Stimulated activated CD4-positive, alpha-beta T cell treated with anti-CD3 and anti-CD28 coated beads, Interleukin-4, amount 100 ng/mL, for 4 hours (primary cell): ENCODE results near the gene RNF10.
A peak's percentile ranks its signal among the peaks of the same experiment; 100 is the strongest.
"Not testable (repeated sequence)": the region's sequence is repeated elsewhere in the genome, so short reads cannot be mapped to it uniquely, and the experiment has no call there.

ENCODE experiments used
- DNase-seq, 2 experiments: peaks; one replicate each; pipeline ENCODE4 v3.0.0-alpha.2; 2020

The RNF10 gene

GRCh38 chr12:120529641-120530417 is 4.3 kb upstream of the RNF10 start:
- DNase-seq, result no peak

GRCh38 chr12:120530418-120530761 is 3.8 kb upstream of the RNF10 start:
- not testable (repeated sequence) for DNase-seq

DNA sequence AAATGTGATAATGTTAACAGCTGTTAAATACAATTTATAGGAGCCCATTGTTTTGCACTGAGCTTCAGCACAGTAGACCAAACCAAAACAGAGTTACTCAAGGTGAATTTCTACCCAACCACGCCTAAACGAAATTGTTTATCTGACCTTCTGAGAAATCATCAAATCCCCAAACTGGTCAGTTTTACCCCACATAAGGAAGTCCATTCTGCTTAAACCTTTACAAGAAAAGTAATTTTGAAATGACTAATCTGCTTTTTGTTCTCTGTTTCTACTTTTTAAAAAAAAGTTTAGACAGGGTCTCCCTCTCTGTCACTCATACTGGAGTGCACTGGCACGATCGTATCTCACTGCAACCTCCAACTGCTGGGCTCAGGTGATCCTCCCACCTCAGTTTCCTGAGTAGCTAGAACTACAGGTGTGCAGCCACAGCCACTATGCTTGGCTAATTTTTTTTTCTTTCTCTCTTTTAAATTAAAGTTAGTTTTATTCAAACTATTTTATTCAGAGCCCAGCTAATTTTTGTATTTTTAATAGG is 1.4 kb upstream of the RNF10 start:
- DNase-seq, result no peak

GRCh38 chr12:120534703-120535655 is 823 bp downstream of the RNF10 start:
- DNase-seq, result peak; percentile 36 to 42

DNA sequence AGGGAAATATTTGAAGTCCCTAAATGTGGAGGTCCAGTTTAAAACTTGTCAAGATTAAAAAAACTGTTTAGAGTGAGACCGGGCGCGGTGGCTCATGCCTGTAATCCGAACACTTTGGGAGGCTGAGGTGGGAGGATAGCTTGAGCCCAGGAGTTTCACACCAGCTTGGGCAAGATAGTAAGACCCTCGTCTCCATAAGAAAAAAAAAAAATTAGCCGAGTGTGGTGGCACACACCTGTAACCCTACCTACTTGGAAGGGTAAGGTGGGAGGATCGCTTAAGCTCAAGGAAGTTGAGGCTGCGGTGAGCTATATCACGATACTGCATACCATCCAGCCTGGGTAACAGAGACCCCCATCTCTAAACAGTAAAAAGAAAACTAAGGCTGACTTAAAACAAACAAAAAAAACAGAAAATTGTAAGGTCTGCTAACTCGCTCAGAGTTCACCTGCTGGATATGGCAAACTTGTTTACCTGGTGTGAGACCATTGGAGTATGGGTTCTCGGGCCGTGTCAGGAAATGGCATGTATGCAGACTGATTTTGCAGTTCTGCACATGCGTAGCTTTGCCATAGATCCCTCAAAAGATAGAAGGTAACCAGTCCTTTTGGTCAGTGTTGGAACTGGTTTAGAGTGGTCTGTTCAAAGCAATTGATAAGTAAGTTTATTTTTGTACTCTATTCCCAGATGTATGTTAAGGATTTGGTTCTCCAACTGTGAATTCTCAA is 2.1 kb downstream of the RNF10 start:
- peak in 1 of 2 experiments; percentile 9 for DNase-seq

DNA sequence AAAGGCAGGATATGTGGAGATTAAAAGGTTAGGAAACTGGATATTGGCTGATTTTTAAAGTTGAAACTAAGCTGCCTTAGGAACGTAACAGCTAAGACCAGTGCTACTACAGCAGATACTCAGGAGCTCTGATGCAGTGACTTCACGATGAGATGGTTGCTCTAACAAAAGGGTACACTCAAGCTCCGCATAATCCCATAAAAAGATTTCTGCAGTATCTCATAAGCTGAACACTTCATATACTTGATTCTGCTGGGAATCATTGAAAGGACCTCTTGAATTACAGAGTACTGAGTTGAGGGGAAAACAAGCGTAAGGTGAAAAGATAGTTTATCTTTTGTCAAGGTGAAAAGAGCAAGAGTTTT is 3.7 kb downstream of the RNF10 start:
- DNase-seq, result no peak

DNA sequence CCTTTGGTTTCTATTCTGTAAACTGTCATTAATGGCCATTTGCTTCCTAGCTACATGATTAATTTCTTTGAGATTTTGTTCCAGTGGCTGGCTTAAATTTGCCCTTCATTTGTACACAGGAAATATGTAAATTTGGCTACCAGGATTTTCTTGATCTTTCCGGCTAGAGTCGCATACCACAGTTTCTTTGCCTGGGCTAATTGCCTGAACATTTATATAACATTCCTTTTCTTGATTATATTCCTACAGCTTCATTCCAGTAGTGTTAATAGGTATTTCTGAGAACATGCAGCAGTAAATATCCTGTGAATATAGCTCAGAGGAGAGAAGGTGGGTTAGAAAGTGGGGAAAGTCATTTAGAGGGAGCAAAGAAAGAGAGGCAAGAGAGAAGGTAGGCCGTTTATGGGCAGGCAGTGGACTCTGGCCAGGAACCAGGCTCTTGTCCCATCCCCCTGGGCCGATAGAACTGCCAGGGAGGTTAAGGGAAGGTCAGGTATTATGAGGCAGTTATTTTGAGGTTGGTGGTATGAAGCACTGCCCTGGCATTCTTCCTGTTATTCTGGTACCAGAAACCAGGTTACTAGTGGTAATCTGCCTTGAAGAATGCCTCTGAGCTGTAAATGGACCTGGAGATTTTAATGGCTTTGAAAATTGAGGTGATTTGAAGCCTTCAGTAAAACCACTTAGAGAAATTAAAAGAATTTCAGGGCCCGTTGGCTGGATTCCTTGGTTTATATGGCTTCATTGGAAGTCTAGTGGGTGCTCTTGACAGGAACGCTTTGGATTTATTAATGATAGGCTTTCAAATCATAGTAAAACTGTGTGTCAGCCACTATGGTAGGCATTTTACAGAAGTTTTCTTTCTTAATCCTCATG is 4.4 kb downstream of the RNF10 start:
- no peak for DNase-seq

- DNase-seq, result no peak
These were observed 5.1 kb downstream of the RNF10 start for GRCh38 chr12:120539303-120539702.

GRCh38 chr12:120540445-120540844 is 6.3 kb downstream of the RNF10 start:
- no peak for DNase-seq

DNA sequence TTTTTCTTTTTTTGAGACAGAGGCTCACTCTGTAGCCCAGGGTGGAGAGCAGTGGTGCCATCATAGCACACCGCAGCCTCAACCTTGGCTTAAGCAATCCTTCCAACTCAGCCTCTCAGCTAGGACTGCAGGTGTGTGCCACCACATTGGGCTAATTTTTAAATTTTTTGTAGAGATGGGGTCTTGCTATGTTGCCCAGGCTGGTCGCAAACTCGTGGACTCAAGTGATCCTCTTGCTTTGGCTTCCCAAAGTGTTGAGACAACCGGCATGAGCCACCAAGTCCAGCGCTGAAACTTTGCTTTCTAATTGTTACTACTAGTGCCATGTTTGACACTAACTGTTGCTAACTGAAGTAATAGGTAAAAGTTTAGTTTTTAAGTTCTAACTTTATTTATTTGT is 8.0 kb downstream of the RNF10 start:
- DNase-seq, result no peak

DNA sequence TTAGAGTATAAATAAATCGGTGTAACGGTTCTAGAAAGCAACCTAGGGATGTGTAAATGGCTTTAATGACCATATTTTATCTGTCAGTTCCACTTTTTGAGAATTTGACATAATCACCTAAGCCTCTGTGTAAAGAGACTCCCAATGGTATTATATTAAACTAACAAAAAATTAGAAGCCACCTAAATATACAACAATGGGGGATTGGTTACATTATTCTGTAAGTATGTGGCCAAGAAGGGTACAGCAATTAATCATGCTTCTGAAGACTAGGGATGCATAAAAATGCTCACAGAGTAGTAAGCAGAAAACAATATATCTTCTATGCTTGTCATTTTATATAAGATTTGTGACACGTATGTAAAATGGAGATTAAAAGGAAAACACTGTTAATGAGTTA is 10.5 kb downstream of the RNF10 start:
- DNase-seq, result no peak

GRCh38 chr12:120546050-120546386 is 11.9 kb downstream of the RNF10 start:
- no peak for DNase-seq

DNA sequence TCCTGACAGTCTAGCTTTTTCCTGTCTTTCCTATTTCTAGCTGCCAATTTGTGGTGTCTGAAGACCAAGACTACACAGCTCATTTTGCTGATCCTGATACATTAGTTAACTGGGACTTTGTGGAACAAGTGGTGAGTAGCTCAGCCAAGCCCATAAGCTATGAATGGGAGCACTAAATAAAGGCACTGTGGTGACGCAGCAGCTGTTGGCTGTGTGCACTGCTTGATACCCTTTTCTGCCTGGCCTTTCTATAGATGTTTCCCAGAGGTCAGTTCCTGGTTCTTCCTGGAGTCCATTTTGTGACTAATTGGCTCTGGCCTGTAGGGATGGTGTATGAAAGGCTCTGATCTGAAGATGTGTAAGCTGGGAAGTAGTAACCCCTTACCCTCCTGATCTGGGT is 20.5 kb downstream of the RNF10 start:
- DNase-seq, result no peak

DNA sequence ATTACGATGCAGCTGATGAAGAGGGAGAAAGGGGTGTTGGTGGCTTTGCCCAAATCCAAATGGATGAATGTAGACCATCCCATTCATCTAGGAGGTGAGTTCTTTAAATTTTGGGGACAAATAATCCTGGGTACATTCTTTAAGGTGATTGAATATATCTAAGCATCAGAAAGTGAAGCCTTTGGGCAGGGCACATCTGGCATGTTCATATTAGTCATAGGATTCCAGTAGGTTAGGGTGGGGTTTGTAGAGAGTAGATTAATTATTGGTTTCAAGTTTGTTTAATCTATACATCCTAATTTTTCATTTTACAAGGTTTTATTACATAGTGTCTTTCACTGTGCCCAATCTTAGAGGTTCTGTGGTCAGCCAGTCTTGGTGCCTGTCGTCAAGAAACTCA is 23.4 kb downstream of the RNF10 start:
- DNase-seq, result no peak

DNA sequence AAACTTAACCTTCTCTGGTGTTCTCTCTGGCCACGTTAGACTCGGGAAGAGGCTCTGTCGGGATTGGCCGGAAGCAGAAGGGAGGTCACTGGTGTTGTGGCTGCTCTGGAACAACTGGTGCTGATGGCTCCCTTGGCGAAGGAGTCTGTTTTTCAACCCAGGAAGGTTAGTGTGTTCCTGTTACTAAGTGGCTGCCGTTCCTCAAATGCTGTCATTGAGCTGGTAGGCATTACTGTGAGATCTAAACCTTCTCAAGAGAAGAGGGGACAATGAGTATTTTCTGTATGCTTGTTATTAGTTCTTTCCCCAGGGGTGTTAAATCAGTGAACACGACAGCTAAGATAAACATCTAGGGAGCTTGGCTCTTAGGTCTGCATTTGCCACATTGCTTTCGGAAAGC is 28.8 kb downstream of the RNF10 start:
- no peak for DNase-seq

DNA sequence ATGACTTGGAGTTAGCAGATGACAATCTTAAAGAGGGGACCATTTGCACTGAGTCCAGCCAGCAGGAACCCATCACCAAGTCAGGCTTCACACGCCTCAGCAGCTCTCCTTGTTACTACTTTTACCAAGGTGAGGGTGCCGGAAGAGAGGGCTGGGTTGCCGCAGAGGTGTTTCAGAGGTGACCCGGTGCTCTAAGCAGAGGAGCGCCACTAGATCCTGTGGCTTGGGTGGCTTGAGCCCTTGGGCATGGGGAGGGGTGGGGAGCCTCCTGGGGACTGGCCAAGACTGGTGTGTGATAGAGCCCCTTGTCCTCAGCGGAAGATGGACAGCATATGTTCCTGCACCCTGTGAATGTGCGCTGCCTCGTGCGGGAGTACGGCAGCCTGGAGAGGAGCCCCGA is 29.3 kb downstream of the RNF10 start:
- DNase-seq, result no peak

GRCh38 chr12:120571299-120571698 is 37.1 kb downstream of the RNF10 start:
- no peak for DNase-seq

DNA sequence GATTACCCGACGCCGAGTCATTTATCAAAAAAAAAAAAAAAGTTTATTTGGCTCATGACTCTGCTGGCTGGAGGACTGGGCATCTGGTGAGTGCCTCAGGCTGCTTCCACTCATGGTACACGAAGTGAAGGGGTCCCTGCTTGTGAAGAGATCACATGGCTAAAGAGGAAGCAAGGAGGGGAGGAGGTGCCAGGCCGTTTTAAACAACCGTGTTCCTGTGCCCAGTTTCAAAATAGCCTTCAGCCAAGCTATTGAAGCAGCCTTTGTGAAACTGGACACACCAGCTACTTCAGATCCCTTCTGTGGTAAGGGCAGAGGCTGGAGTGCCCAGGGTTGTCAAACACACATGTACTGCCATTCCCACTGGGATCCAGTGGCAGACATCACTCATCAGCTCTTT is 39.4 kb downstream of the RNF10 start:
- no peak for DNase-seq

DNA sequence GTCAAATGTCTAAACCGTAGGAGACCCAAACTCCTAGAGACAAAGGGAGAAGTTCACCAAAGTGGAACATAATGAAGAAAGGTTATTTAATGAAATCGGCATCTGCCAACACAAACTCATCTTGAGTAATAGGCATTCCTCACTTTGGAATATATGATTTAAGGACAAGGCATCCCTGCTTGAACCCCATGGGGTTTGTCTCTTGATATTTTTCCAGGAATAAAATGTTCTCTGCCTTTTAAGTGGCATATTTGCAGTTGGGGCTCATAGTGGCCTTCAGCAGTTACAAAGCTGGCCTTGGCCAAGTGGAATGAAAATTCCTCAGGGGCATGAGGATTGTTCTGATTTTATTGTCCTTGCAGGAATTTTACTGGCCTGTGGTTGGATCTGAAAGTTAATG is 40.0 kb downstream of the RNF10 start:
- DNase-seq, result no peak

- no peak for DNase-seq
These were observed 45.0 kb downstream of the RNF10 start for GRCh38 chr12:120579179-120579578.

GRCh38 chr12:120580787-120581723 is 46.9 kb downstream of the RNF10 start, which contains the start of gene POP5:
Gene POP5, minus strand, starts transcription at chr12:120581402. Its CDS starts 40 bp downstream, at chr12:120581362.
- DNase-seq, result peak; percentile 87 to 91
